OCI-LY3 (cell line): Measurements from ENCODE around the gene ATP9A.

ENCODE experiments used
- H2AFZ ChIP-seq: fragments of 200-600, 300-600 bp; shearing (Covaris generic); 2 replicates; pipeline ENCODE4 v1.6.0; 2014; ENCODE audit warnings: antibody characterized with exemption, low read depth, low read length
- H3K27ac ChIP-seq: fragments of 200-600, 300-600 bp; sonication (generic); 2 replicates; pipeline ENCODE4 v1.5.1; 2014; ENCODE audit warnings: mild to moderate bottlenecking, low read length, moderate library complexity, mixed read lengths
- H3K27me3 ChIP-seq: fragments of 200-600, 300-600 bp; sonication (generic); 2 replicates; pipeline ENCODE4 v1.6.1; 2014; ENCODE audit warnings: low read depth, low read length, mixed read lengths
- H3K36me3 ChIP-seq: fragments of 200-600, 300-600 bp; sonication (generic); replicated peaks from 2 replicates; pipeline ENCODE3; 2014; ENCODE audit warnings: low read depth, low read length, mixed read lengths
- H3K4me1 ChIP-seq: fragments of 300-600, 200-600 bp; sonication (generic); 2 replicates; pipeline ENCODE4 v1.6.1; 2014; ENCODE audit warnings: low read length, mixed read lengths
- H3K4me2 ChIP-seq: fragments of 200-600, 300-600 bp; sonication (generic); 2 replicates; pipeline ENCODE4 v1.6.1; 2014; ENCODE audit warnings: low read length, mixed read lengths
- H3K4me3 ChIP-seq: fragments of 300-600, 200-600 bp; sonication (generic); 2 replicates; pipeline ENCODE4 v1.5.1; 2014; ENCODE audit warnings: antibody characterized with exemption, mild to moderate bottlenecking, low read length, moderate library complexity
- H3K79me2 ChIP-seq: fragments of 300-600, 200-600 bp; shearing (Covaris generic); 2 replicates; pipeline ENCODE4 v1.6.1; 2014; ENCODE audit warnings: mild to moderate bottlenecking, low read length, mixed read lengths
- H3K9ac ChIP-seq: fragments of 300-600, 200-600 bp; shearing (Covaris generic); 2 replicates; pipeline ENCODE4 v1.6.0; 2014; ENCODE audit warnings: mild to moderate bottlenecking, low read length, moderate library complexity
- H3K9me3 ChIP-seq: fragments of 200-600, 300-600 bp; shearing (Covaris generic); 2 replicates; pipeline ENCODE4 v1.6.1; 2014; ENCODE audit warnings: low read length, mixed read lengths; ENCODE audit not compliant: insufficient read depth
- H4K20me1 ChIP-seq: fragments of 200-600, 300-600 bp; sonication (generic); 2 replicates; pipeline ENCODE4 v1.6.1; 2016; ENCODE audit warnings: low read length, mixed read lengths; ENCODE audit not compliant: insufficient read depth
- EZH2phosphoT487 ChIP-seq: fragments of 200-600 bp; shearing (Covaris generic); IDR thresholded peaks from 2 replicates; pipeline ENCODE4 v1.6.1; 2018; ENCODE audit warnings: antibody characterized with exemption, mixed run types, low read depth
- TF ChIP-seq, protein P1 (sequence below): fragments of 200-600, 300-600 bp; sonication (generic); IDR thresholded peaks from 2 replicates; pipeline ENCODE4 v1.5.1; 2014; ENCODE audit warnings: antibody characterized with exemption, low read length, low read depth

ATP9A gene

DNA sequence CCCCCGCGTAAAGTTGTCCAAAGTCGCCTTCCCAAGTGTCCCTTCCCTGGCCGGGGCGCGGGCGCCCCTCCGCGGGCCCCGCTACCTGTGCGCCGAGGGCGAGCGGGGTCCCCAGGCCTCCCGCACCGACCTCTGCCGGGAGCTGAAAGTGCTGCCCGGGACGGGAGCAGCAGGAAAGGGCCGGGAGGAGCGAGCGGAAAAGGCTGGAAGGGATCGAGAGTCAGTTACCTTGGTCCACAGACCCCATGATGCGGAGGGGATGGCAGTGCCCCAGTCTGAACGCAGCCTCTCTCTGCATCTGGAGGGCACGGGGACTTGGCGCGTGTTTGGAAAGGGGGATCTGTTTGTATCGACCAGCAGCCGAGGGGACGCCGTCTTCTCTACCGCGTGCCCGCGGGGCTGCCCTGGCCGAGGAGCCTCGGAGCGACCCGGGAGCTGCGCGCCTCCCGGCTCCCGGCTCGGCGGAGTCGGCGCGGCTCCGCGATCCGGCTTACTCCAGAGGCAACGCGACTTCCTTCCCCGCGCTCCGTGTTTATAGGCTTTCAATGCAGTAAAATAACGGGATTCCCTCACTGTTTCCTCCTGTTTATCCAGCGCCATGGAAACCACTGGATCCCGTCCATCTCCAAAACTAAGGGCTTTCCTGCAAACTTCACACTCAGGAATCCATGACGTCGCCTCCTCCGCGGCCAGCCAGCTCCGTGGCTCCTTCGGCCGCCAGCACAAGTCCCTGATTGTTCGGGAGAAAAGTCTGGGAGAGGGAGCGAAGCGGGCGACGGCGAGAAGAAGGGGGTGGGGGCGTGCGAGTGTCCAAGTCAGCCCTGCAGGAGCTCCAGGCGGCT is 205.6 kb downstream of the ATP9A start:
- Histone ChIP-seq H3K9me3 (no peaks in the 10 kb centered on the region), H3K27ac (no peak overlapping the region), H4K20me1 (no peaks in the 10 kb centered on the region), H3K36me3 (no peaks in the 10 kb centered on the region), H2AFZ (no peak overlapping the region), H3K79me2 (no peaks in the 10 kb centered on the region), H3K27me3 (peaks cover 30% of the 10 kb centered on the region), H3K4me3 (no peak overlapping the region), H3K4me1 (0 out of 2 replicates have a peak, but pooled peaks cover 8% of the 10 kb centered on the region), H3K4me2 (no peak overlapping the region), H3K9ac (no peak overlapping the region)
- no peak for TF ChIP-seq EZH2phosphoT487
- TF ChIP-seq, protein P1, sequence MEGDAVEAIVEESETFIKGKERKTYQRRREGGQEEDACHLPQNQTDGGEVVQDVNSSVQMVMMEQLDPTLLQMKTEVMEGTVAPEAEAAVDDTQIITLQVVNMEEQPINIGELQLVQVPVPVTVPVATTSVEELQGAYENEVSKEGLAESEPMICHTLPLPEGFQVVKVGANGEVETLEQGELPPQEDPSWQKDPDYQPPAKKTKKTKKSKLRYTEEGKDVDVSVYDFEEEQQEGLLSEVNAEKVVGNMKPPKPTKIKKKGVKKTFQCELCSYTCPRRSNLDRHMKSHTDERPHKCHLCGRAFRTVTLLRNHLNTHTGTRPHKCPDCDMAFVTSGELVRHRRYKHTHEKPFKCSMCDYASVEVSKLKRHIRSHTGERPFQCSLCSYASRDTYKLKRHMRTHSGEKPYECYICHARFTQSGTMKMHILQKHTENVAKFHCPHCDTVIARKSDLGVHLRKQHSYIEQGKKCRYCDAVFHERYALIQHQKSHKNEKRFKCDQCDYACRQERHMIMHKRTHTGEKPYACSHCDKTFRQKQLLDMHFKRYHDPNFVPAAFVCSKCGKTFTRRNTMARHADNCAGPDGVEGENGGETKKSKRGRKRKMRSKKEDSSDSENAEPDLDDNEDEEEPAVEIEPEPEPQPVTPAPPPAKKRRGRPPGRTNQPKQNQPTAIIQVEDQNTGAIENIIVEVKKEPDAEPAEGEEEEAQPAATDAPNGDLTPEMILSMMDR: no peak

DNA sequence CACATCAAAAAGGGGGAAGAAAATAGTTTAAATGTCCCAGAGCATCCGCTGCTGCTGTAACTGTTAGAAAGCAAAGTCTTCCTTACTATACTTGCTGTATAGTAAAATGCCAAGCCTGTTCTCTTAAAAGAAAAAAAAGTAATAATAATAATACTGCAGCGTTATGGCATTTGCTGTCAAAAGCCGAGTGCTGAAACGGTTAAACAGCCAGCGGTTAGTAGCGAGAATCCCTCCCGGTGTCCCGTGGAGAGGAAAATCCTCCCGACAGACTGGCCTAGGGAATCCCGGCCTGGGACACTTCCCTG is 206.2 kb downstream of the ATP9A start:
- Histone ChIP-seq H3K9ac (no peak overlapping the region), H3K4me1 (0 out of 2 replicates have a peak, but pooled peaks cover 8% of the 10 kb centered on the region), H3K4me3 (no peak overlapping the region), H3K36me3 (no peaks in the 10 kb centered on the region), H2AFZ (no peak overlapping the region), H4K20me1 (no peaks in the 10 kb centered on the region), H3K27ac (no peak overlapping the region), H3K27me3 (peaks cover 30% of the 10 kb centered on the region), H3K79me2 (no peaks in the 10 kb centered on the region), H3K4me2 (no peak overlapping the region), H3K9me3 (no peaks in the 10 kb centered on the region)
- TF ChIP-seq, protein P1: no peak
- TF ChIP-seq EZH2phosphoT487: no peak

DNA sequence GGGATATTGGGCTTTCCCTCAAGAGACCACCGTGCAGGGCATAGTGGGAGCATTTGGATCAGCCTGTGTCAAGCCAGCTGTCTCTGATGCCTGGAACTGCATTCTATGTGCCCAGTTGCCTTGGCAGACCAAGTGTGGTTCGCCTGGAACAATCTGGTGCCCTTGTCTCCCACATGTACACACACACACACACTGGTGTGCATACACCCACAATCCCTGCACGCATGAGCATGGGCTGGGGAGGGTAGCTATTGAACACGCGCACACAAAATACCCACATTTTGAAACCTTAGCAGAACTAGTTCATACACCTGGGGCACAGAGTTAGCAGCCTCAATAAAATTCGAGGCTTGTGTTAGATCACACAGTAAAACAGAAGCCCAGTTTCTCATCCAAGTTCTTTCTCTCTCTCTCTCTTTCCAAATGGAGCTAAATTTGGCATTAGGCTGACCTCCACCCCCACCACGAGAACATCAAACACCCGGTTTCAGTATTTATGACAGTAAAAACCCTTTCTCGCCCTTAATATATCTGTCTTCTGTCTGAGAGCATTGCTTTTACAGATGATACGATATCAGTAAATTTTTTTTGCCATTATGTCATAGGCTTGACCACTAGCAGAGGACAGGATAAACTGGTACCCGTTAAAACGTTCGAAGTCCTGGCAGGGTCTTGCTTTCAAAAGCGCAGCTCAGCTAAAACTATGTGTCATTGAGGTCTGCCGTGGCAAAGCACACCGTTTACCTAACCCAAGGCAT is 207.5 kb downstream of the ATP9A start:
- Histone ChIP-seq H3K4me2 (no peak overlapping the region), H4K20me1 (no peaks in the 10 kb centered on the region), H3K27ac (no peak overlapping the region), H3K36me3 (no peaks in the 10 kb centered on the region), H3K27me3 (peaks cover 25% of the 10 kb centered on the region), H3K4me3 (no peak overlapping the region), H3K9ac (no peak overlapping the region), H3K9me3 (no peaks in the 10 kb centered on the region), H2AFZ (no peak overlapping the region), H3K4me1 (0 out of 2 replicates have a peak, but pooled peaks cover 5% of the 10 kb centered on the region), H3K79me2 (no peaks in the 10 kb centered on the region)
- TF ChIP-seq, protein P1: no peak
- no peak for TF ChIP-seq EZH2phosphoT487

DNA sequence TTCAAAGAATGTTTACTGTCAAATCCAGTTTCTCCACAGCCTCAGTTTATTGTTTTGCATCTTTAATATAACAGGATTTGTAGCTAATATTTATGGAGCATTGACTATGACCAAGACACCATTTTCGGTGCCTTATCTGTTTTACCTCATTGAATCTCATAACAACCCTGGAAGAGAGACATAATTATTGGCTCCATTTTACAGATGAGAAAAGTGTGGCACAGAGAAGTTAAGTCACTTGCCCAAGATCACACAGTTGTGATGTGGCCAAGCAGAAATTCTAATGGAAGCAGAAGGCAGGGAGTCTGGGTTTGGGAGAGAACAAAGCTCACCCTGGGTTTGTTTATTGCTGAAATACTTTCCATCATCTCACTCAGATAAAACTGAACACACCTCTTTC is 208.1 kb downstream of the ATP9A start:
- no peaks in the 10 kb centered on the region for H3K9me3 ChIP-seq
- no peak overlapping the region for H3K4me3 ChIP-seq
- no peaks in the 10 kb centered on the region for H3K36me3 ChIP-seq
- H3K79me2 ChIP-seq: no peaks in the 10 kb centered on the region
- H3K27ac ChIP-seq: no peak overlapping the region
- H3K4me2 ChIP-seq: no peak overlapping the region
- H3K9ac ChIP-seq: no peak overlapping the region
- peaks cover 20% of the 10 kb centered on the region for H3K27me3 ChIP-seq
- no peaks in the 10 kb centered on the region for H4K20me1 ChIP-seq
- H2AFZ ChIP-seq: no peak overlapping the region
- TF ChIP-seq, protein P1: no peak
- no peak for TF ChIP-seq EZH2phosphoT487
- H3K4me1 ChIP-seq: peaks cover under 1% of the 10 kb centered on the region; the same call in 1 of the 2 replicates
